Parathyroid adenoma (tissue), 2 donors: ENCODE measurements around the gene ACSS2.

Source experiments
- H2AFZ ChIP-seq: fragments of 300-600 bp; sonication (generic); one replicate; pipeline ENCODE4 v1.7.0; 2017; ENCODE audit warnings: antibody characterized with exemption, mild to moderate bottlenecking
- H3K27ac ChIP-seq: fragments of 300-600 bp; sonication (generic); one replicate; pipeline ENCODE4 v1.7.0; 2017
- H3K27me3 ChIP-seq: fragments of 300-600 bp; sonication (generic); one replicate; pipeline ENCODE4 v1.7.0; 2017; ENCODE audit warnings: low read length; ENCODE audit not compliant: control insufficient read depth, insufficient read depth
- H3K36me3 ChIP-seq: fragments of 300-600 bp; sonication (generic); one replicate; pipeline ENCODE4 v1.7.0; 2017; ENCODE audit warnings: low read length; ENCODE audit not compliant: control insufficient read depth, insufficient read depth
- H3K4me1 ChIP-seq: fragments of 300-600 bp; sonication (generic); one replicate; pipeline ENCODE4 v1.7.0; 2017; ENCODE audit warnings: control low read depth
- H3K4me2 ChIP-seq: fragments of 300-600 bp; sonication (generic); one replicate; pipeline ENCODE4 v1.7.0; 2017; ENCODE audit warnings: low read length
- H3K4me3 ChIP-seq: fragments of 300-600 bp; sonication (generic); one replicate; pipeline ENCODE4 v1.7.0; 2017; ENCODE audit warnings: low read depth, low read length
- H3K79me2 ChIP-seq: fragments of 300-600 bp; sonication (generic); one replicate; pipeline ENCODE4 v1.7.0; 2017; ENCODE audit warnings: control low read depth
- H3K9ac ChIP-seq: fragments of 300-600 bp; sonication (generic); one replicate; pipeline ENCODE4 v1.7.0; 2017; ENCODE audit warnings: mild to moderate bottlenecking
- H3K9me3 ChIP-seq: fragments of 300-600 bp; sonication (generic); one replicate; pipeline ENCODE4 v1.7.0; 2017; ENCODE audit warnings: low read length; ENCODE audit not compliant: control insufficient read depth
- CTCF ChIP-seq: fragments of 300-600 bp; sonication (generic); IDR thresholded peaks from one replicate; pipeline ENCODE4 v1.7.0; 2017; ENCODE audit warnings: antibody characterized with exemption, mild to moderate bottlenecking
- donor health status: primary hyperparathyroidism.

Gene ACSS2

DNA sequence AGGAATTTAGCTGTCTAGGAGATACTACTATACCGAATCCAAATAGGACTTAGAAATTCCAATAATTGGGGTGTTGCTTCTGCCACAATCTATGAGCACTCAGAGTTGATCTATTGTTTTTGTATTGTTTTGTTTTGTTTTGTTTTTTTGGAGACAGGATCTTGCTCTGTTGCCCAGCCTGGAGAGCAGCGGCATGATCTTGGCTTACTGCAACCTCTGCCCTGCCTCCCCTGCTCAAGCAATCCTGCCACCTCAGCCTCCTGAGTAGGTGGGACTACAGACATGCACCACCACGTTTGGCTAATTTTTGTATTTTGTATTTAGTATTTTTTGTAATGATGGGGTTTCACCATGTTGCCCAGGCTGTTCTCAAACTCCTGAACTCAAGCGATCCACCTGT lies 7.4 kb downstream of the ACSS2 start:
- no peaks in the 10 kb centered on the region for H3K36me3 ChIP-seq
- TF ChIP-seq CTCF: no peak

DNA sequence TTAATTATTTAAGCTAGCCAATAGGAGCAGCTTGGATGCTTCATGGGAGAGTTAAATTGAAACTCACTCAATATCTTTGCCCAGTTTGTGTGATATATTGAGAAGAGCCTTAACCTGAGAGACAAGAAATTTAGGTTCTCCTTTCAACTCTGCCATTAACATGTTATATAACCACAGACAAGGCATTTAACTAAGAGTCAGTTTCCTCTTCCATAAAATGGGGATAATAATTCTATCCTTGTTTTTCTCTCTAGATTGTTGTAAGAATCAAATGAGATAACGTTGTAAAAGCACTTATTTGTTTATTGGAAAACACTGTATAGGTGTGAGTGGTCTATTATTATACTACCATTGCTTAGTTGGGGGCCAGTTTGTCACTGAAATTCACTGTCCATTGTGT lies 7.8 kb downstream of the ACSS2 start:
- Histone ChIP-seq H3K4me1 (no peaks in the 10 kb centered on the region), H2AFZ (no peak overlapping the region), H3K36me3 (no peaks in the 10 kb centered on the region), H3K27me3 (no peaks in the 10 kb centered on the region), H3K4me3 (no peak overlapping the region), H3K4me2 (no peak overlapping the region), H3K9ac (no peak overlapping the region), H3K27ac (no peak overlapping the region), H3K9me3 (no peaks in the 10 kb centered on the region), H3K79me2 (no peaks in the 10 kb centered on the region)
- no peak for TF ChIP-seq CTCF

More for the DNA sequence above, 7.4 kb downstream of the ACSS2 start:
- H3K27ac ChIP-seq: no peak overlapping the region
- no peak overlapping the region for H3K4me2 ChIP-seq
- no peaks in the 10 kb centered on the region for H3K79me2 ChIP-seq
- H3K9ac ChIP-seq: no peak overlapping the region
- H2AFZ ChIP-seq: no peak overlapping the region
- H3K4me3 ChIP-seq: no peak overlapping the region
- H3K27me3 ChIP-seq: no peaks in the 10 kb centered on the region
- no peaks in the 10 kb centered on the region for H3K4me1 ChIP-seq
- no peaks in the 10 kb centered on the region for H3K9me3 ChIP-seq

- Histone ChIP-seq H3K27me3 (no peaks in the 10 kb centered on the region), H3K79me2 (no peaks in the 10 kb centered on the region), H3K36me3 (no peaks in the 10 kb centered on the region), H3K4me3 (no peak overlapping the region), H3K4me2 (no peak overlapping the region), H2AFZ (no peak overlapping the region), H3K4me1 (no peaks in the 10 kb centered on the region), H3K27ac (no peak overlapping the region), H3K9me3 (no peaks in the 10 kb centered on the region), H3K9ac (no peak overlapping the region)
- TF ChIP-seq CTCF: no peak
Measured at GRCh38 chr20:34886122-34886521, 9.7 kb downstream of the ACSS2 start.

- no peak overlapping the region for H2AFZ ChIP-seq
- no peaks in the 10 kb centered on the region for H3K36me3 ChIP-seq
- no peaks in the 10 kb centered on the region for H3K9me3 ChIP-seq
- H3K4me2 ChIP-seq: no peak overlapping the region
- H3K9ac ChIP-seq: no peak overlapping the region
- H3K27me3 ChIP-seq: no peaks in the 10 kb centered on the region
- no peak for TF ChIP-seq CTCF
- no peaks in the 10 kb centered on the region for H3K4me1 ChIP-seq
- H3K27ac ChIP-seq: no peak overlapping the region
- no peaks in the 10 kb centered on the region for H3K79me2 ChIP-seq
- H3K4me3 ChIP-seq: no peak overlapping the region
Measured at GRCh38 chr20:34887023-34887422, 10.6 kb downstream of the ACSS2 start.

GRCh38 chr20:34888468-34888867 lies 12.1 kb downstream of the ACSS2 start:
- H3K9ac ChIP-seq: no peak overlapping the region
- no peak overlapping the region for H3K4me2 ChIP-seq
- no peak for TF ChIP-seq CTCF
- H3K36me3 ChIP-seq: no peaks in the 10 kb centered on the region
- no peak overlapping the region for H3K27ac ChIP-seq
- H3K4me1 ChIP-seq: no peaks in the 10 kb centered on the region
- no peaks in the 10 kb centered on the region for H3K27me3 ChIP-seq
- no peak overlapping the region for H3K4me3 ChIP-seq
- H3K9me3 ChIP-seq: no peaks in the 10 kb centered on the region
- H3K79me2 ChIP-seq: no peaks in the 10 kb centered on the region
- no peak overlapping the region for H2AFZ ChIP-seq
